IMR-90 (cell line): Measurements from ENCODE around the gene AUTS2. TPM values are rescaled to one million over a fixed set of nuclear protein-coding genes. Genes with fewer than 3 reads are reported as not detected.

Source experiments
- ATAC-seq: fragments of 200-7000 bp; cut with Tn5 transposase; 2 replicates; pipeline ENCODE4 v1.9.1; 2020; ENCODE audit warnings: low read depth, mild to moderate bottlenecking, moderate library complexity
- BruUV-seq: library from RNA; stranded (reverse); fragments of 400-500 nt; replicated peaks from 2 replicates; lab custom pipeline; 2021; lab: Mats Ljungman, UMichigan
- CTCF ChIA-PET: fragments of 300-600 bp; formaldehyde crosslinking; extraction: SDS; loops from one replicate; lab custom pipeline; 2021; ENCODE audit warnings: antibody characterized with exemption; lab: Yijun Ruan, JAX
- POLR2A ChIA-PET: fragments of 300-600 bp; sonication (Branson Sonifier 250); formaldehyde crosslinking; loops from one replicate; lab custom pipeline; 2022; ENCODE audit warnings: antibody characterized with exemption; ENCODE audit not compliant: unreplicated experiment; lab: Charles Lee
- DNase-seq: peaks from one replicate; pipeline ENCODE4 v3.0.0; 2013
- H2AFZ ChIP-seq: replicated peaks from 2 replicates; pipeline ENCODE3; 2013; ENCODE audit warnings: low read length, mild to moderate bottlenecking; ENCODE audit not compliant: poor library complexity
- H2AK5ac ChIP-seq: 2 replicates; pipeline ENCODE4 v1.6.1; 2013; ENCODE audit warnings: low read depth, low read length, inconsistent platforms
- H2AK9ac ChIP-seq: replicated peaks from 2 replicates; pipeline ENCODE3; 2013; ENCODE audit warnings: mild to moderate bottlenecking, low read depth, low read length, moderate library complexity; ENCODE audit not compliant: poor library complexity
- H2BK120ac ChIP-seq: 2 replicates; pipeline ENCODE4 v1.6.1; 2013; ENCODE audit warnings: low read depth, low read length, inconsistent platforms
- H2BK15ac ChIP-seq: 3 replicates; pipeline ENCODE4 v1.6.1; 2013; ENCODE audit warnings: low read depth, low read length, inconsistent platforms
- H2BK20ac ChIP-seq: 2 replicates; pipeline ENCODE4 v1.6.1; 2013; ENCODE audit warnings: low read depth, mild to moderate bottlenecking, inconsistent platforms, low read length, moderate library complexity
- H2BK5ac ChIP-seq: 2 replicates; pipeline ENCODE4 v1.6.1; 2013; ENCODE audit warnings: mild to moderate bottlenecking, low read depth, low read length, inconsistent platforms; ENCODE audit not compliant: poor library complexity, severe bottlenecking
- H3K14ac ChIP-seq: replicated peaks from 2 replicates; pipeline ENCODE4 v1.6.1; 2013; ENCODE audit warnings: low read depth, low read length, inconsistent platforms
- H3K18ac ChIP-seq: 2 replicates; pipeline ENCODE4 v1.6.1; 2013; ENCODE audit warnings: low read depth, low read length, control low read depth
- H3K23ac ChIP-seq: 2 replicates; pipeline ENCODE4 v1.6.1; 2013; ENCODE audit warnings: low read depth, low read length, inconsistent platforms
- H3K27ac ChIP-seq: 2 replicates; pipeline ENCODE4 v1.5.1; 2013; ENCODE audit warnings: mild to moderate bottlenecking, control low read depth, low read length; ENCODE audit not compliant: insufficient read depth
- H3K27me3 ChIP-seq: 2 replicates; pipeline ENCODE4 v1.6.1; 2013; ENCODE audit warnings: low read length; ENCODE audit not compliant: control insufficient read depth, insufficient read depth
- H3K36me3 ChIP-seq: 2 replicates; pipeline ENCODE4 v1.6.1; 2013; ENCODE audit warnings: low read length, mixed read lengths; ENCODE audit not compliant: control insufficient read depth, insufficient read depth
- H3K4ac ChIP-seq: 2 replicates; pipeline ENCODE4 v1.6.1; 2013; ENCODE audit warnings: low read depth, low read length, inconsistent platforms
- H3K4me1 ChIP-seq: 2 replicates; pipeline ENCODE4 v1.6.1; 2013; ENCODE audit warnings: low read length, mixed read lengths; ENCODE audit not compliant: control insufficient read depth, insufficient read depth
- H3K4me2 ChIP-seq: 2 replicates; pipeline ENCODE4 v1.6.1; 2013; ENCODE audit warnings: low read depth, mild to moderate bottlenecking, control low read depth, low read length, moderate library complexity
- H3K4me3 ChIP-seq: 2 replicates; pipeline ENCODE4 v1.5.1; 2013; ENCODE audit warnings: low read depth, mild to moderate bottlenecking, control low read depth, low read length, moderate library complexity; ENCODE audit not compliant: insufficient read depth
- H3K56ac ChIP-seq: 2 replicates; pipeline ENCODE4 v1.6.1; 2013; ENCODE audit warnings: low read length, inconsistent platforms; ENCODE audit not compliant: insufficient read depth; ENCODE audit errors: extremely low read depth
- H3K79me1 ChIP-seq, 2 experiments: 2 replicates each; pipeline ENCODE4 v1.6.1; 2013; ENCODE audit warnings: low read length in 2 of 2, inconsistent platforms in 1 of 2, low read depth in 1 of 2
- H3K9ac ChIP-seq: 2 replicates; pipeline ENCODE4 v1.6.1; 2013; ENCODE audit warnings: low read depth, low read length, control low read depth
- H3K9me1 ChIP-seq: 2 replicates; pipeline ENCODE4 v1.6.1; 2013; ENCODE audit warnings: low read length, inconsistent platforms; ENCODE audit not compliant: insufficient read depth
- H3K9me3 ChIP-seq: 2 replicates; pipeline ENCODE4 v1.6.1; 2013; ENCODE audit warnings: low read length; ENCODE audit not compliant: control insufficient read depth, insufficient read depth
- H4K20me1 ChIP-seq: 2 replicates; pipeline ENCODE4 v1.6.1; 2013; ENCODE audit warnings: low read length, inconsistent platforms; ENCODE audit not compliant: insufficient read depth
- H4K5ac ChIP-seq: 2 replicates; pipeline ENCODE4 v1.6.1; 2013; ENCODE audit warnings: mild to moderate bottlenecking, low read depth, low read length, control low read depth
- H4K8ac ChIP-seq, 2 experiments: 2 replicates each; pipeline ENCODE4 v1.6.1; 2013; ENCODE audit warnings: low read depth in 2 of 2, low read length in 2 of 2, control low read depth in 1 of 2, inconsistent platforms in 1 of 2
- H4K91ac ChIP-seq: 2 replicates; pipeline ENCODE4 v1.6.1; 2013; ENCODE audit warnings: low read depth, low read length, inconsistent platforms; ENCODE audit not compliant: insufficient read depth
- BHLHE40 ChIP-seq: fragments of 150-350 bp; IDR thresholded peaks from 2 replicates; pipeline ENCODE4 v1.6.1; 2016; ENCODE audit warnings: mild to moderate bottlenecking, low read depth, low read length
- CEBPB ChIP-seq: IDR thresholded peaks from 2 replicates; pipeline ENCODE4 v1.6.1; 2012; ENCODE audit warnings: low read depth, low read length, improper control_type of control experiment
- CHD1 ChIP-seq: IDR thresholded peaks from 2 replicates; pipeline ENCODE4 v1.6.1; 2012; ENCODE audit warnings: low read depth, low read length, improper control_type of control experiment
- ELK1 ChIP-seq: fragments of 150-350 bp; IDR thresholded peaks from 2 replicates; pipeline ENCODE4 v1.6.1; 2016; ENCODE audit warnings: low read depth, mild to moderate bottlenecking, low read length, moderate library complexity, borderline replicate concordance
- FOS ChIP-seq: fragments of 150-350 bp; IDR thresholded peaks from 2 replicates; pipeline ENCODE4 v1.6.1; 2016; ENCODE audit warnings: low read depth, low read length
- MAFK ChIP-seq: IDR thresholded peaks from 2 replicates; pipeline ENCODE4 v1.6.1; 2012; ENCODE audit warnings: low read depth, low read length, improper control_type of control experiment
- MAZ ChIP-seq: IDR thresholded peaks from 2 replicates; pipeline ENCODE4 v1.6.1; 2012; ENCODE audit warnings: low read depth, mild to moderate bottlenecking, low read length, improper control_type of control experiment, moderate library complexity, borderline replicate concordance
- MXI1 ChIP-seq: IDR thresholded peaks from 2 replicates; pipeline ENCODE4 v1.6.1; 2012; ENCODE audit warnings: low read depth, mild to moderate bottlenecking, low read length, moderate library complexity, borderline replicate concordance
- NFE2L2 ChIP-seq: fragments of 150-350 bp; IDR thresholded peaks from 2 replicates; pipeline ENCODE4 v1.6.1; 2016; ENCODE audit warnings: low read depth, mild to moderate bottlenecking, low read length
- POLR2A ChIP-seq: IDR thresholded peaks from 2 replicates; pipeline ENCODE4 v1.6.1; 2012; ENCODE audit warnings: mild to moderate bottlenecking, low read depth, low read length
- RAD21 ChIP-seq: IDR thresholded peaks from 2 replicates; pipeline ENCODE4 v1.6.1; 2012; ENCODE audit warnings: low read length, improper control_type of control experiment
- RCOR1 ChIP-seq: IDR thresholded peaks from 2 replicates; pipeline ENCODE4 v1.6.1; 2012; ENCODE audit warnings: mild to moderate bottlenecking, low read length, improper control_type of control experiment; ENCODE audit not compliant: insufficient replicate concordance
- SMC3 ChIP-seq: fragments of 150-350 bp; IDR thresholded peaks from 2 replicates; pipeline ENCODE4 v1.6.1; 2016; ENCODE audit warnings: low read depth, mild to moderate bottlenecking, antibody characterized with exemption, low read length, moderate library complexity
- USF2 ChIP-seq: fragments of 150-350 bp; IDR thresholded peaks from 2 replicates; pipeline ENCODE4 v1.6.1; 2017; ENCODE audit warnings: mild to moderate bottlenecking, antibody characterized with exemption, low read length, low read depth
- dilution Hi-C: fragments of 300-500 bp; cut with HindIII; formaldehyde crosslinking; loops from one replicate; pipeline ENCODE4 v1.14.3; 2018; ENCODE audit warnings: low sequenced_read_pairs; ENCODE audit not compliant: unreplicated experiment
- in situ Hi-C: fragments of 300-500 bp; cut with MboI; formaldehyde crosslinking; loops from 3 replicates; pipeline ENCODE4 v1.14.3; 2019; ENCODE audit warnings: low sequenced_read_pairs, inconsistent platforms, mixed read lengths
- intact Hi-C: fragments of 100-400 bp; cut with micrococcal nuclease; formaldehyde crosslinking; loops from 2 replicates; pipeline ENCODE4 v1.10.0; 2022
- polyA plus RNA-seq, 3 experiments: library from polyadenylated mRNA; depleted of rRNA; stranded (reverse); fragments of >200 nt; gene quantifications; 2 replicates each; pipeline ENCODE4 v1.2.3, GENCODE V29; 2012; ENCODE audit warnings: low replicate concordance in 1 of 3
- total RNA-seq: library from RNA; depleted of rRNA; stranded (reverse); fragments of >200 nt; gene quantifications from 2 replicates; pipeline ENCODE4 v1.2.3, GENCODE V29; 2012

Gene AUTS2
- total and polyA plus RNA-seq, 2 of the 4 experiments (the other 2 are of a cell fraction): 0.90 to 3.0 TPM

GRCh38 chr7:69961436-69961835 is 363.2 kb downstream of the AUTS2 start:
- Histone ChIP-seq H3K9ac (no peak overlapping the region), H2BK5ac (no peak overlapping the region), H4K91ac (no peak overlapping the region), H2BK20ac (no peak overlapping the region), H3K79me1 (no peaks in the 10 kb centered on the region), H3K9me1 (no peaks in the 10 kb centered on the region), H3K4me2 (no peak overlapping the region), H3K4me1 (no peaks in the 10 kb centered on the region), H2AFZ (no peak overlapping the region), H4K20me1 (no peaks in the 10 kb centered on the region), H2BK120ac (no peak overlapping the region), H2AK5ac (no peak overlapping the region), H2BK15ac (no peak overlapping the region), H3K27me3 (no peaks in the 10 kb centered on the region), H4K8ac (no peak overlapping the region), H3K27ac (no peak overlapping the region), H2AK9ac (no peak overlapping the region), H3K23ac (no peak overlapping the region), H3K4me3 (no peak overlapping the region), H3K36me3 (no peaks in the 10 kb centered on the region), H3K9me3 (no peaks in the 10 kb centered on the region), H3K4ac (no peak overlapping the region), H3K18ac (no peak overlapping the region), H3K56ac (no peak overlapping the region), H4K5ac (no peak overlapping the region), H3K14ac (no peak overlapping the region)
- in situ Hi-C loops: no loop called here
- no peak for TF ChIP-seq MAZ
- no peak for TF ChIP-seq USF2
- no peak for TF ChIP-seq MAFK
- no peak for TF ChIP-seq POLR2A
- TF ChIP-seq NFE2L2: no peak
- no peak for TF ChIP-seq CEBPB
- TF ChIP-seq ELK1: no peak
- TF ChIP-seq CHD1: no peak
- no peak for TF ChIP-seq FOS
- TF ChIP-seq SMC3: no peak
- TF ChIP-seq RCOR1: no peak
- TF ChIP-seq MXI1: no peak
- no peak for TF ChIP-seq BHLHE40
- no peak for TF ChIP-seq RAD21
- ChIA-PET CTCF (no interaction called here), POLR2A (no interaction called here)
- DNase-seq (no peak), ATAC-seq (no peak)
- intact Hi-C loops: no loop called here
- dilution Hi-C loops: no loop called here
- BruUV-seq: no TSS peak
